Osteoblast (primary cell): Measurements from ENCODE around the gene IL17F. TPM values are rescaled to one million over a fixed set of nuclear protein-coding genes. Genes with fewer than 3 reads are reported as not detected.

Source experiments
- DNase-seq: peaks from one replicate; pipeline ENCODE4 v3.0.0; 2011; ENCODE audit warnings: low spot score, mixed read lengths; ENCODE audit not compliant: insufficient read length; ENCODE audit errors: missing footprints
- H2AFZ ChIP-seq: 2 replicates; pipeline ENCODE4 v1.6.0; 2011; ENCODE audit warnings: mild to moderate bottlenecking, low read length
- H3K27ac ChIP-seq: 2 replicates; pipeline ENCODE4 v1.5.1; 2011; ENCODE audit warnings: mild to moderate bottlenecking, low read depth, low read length, moderate library complexity
- H3K27me3 ChIP-seq: 2 replicates; pipeline ENCODE4 v1.6.0; 2012; ENCODE audit warnings: mild to moderate bottlenecking, control low read depth, inconsistent platforms, low read length, moderate library complexity; ENCODE audit not compliant: insufficient read depth
- H3K36me3 ChIP-seq: 2 replicates; pipeline ENCODE4 v1.5.1; 2011; ENCODE audit warnings: mild to moderate bottlenecking, low read length, control low read depth, moderate library complexity; ENCODE audit not compliant: insufficient read depth
- H3K4me1 ChIP-seq: 2 replicates; pipeline ENCODE4 v1.5.1; 2011; ENCODE audit warnings: mild to moderate bottlenecking, low read length, control low read depth, moderate library complexity; ENCODE audit not compliant: insufficient read depth
- H3K4me2 ChIP-seq: 2 replicates; pipeline ENCODE4 v1.6.0; 2011; ENCODE audit warnings: mild to moderate bottlenecking, low read length; ENCODE audit not compliant: insufficient read depth
- H3K4me3 ChIP-seq: fragments of 200-600 bp; sonication (generic); 3 replicates; pipeline ENCODE4 v1.5.1; 2012; ENCODE audit warnings: mild to moderate bottlenecking, low read length, inconsistent platforms; ENCODE audit not compliant: insufficient read depth
- H3K79me2 ChIP-seq: 2 replicates; pipeline ENCODE4 v1.6.0; 2012; ENCODE audit warnings: mild to moderate bottlenecking, low read length, control low read depth, inconsistent platforms; ENCODE audit not compliant: insufficient read depth
- H3K9me3 ChIP-seq: 2 replicates; pipeline ENCODE4 v1.5.1; 2011; ENCODE audit warnings: low read depth, low read length, control low read depth
- H4K20me1 ChIP-seq: 2 replicates; pipeline ENCODE4 v1.6.0; 2012; ENCODE audit warnings: mild to moderate bottlenecking, low read length, control low read depth; ENCODE audit not compliant: insufficient read depth
- CTCF ChIP-seq: IDR thresholded peaks from 2 replicates; pipeline ENCODE4 v1.5.1; 2011; ENCODE audit warnings: mild to moderate bottlenecking, low read depth, low read length, moderate library complexity; ENCODE audit errors: extremely low read depth
- total RNA-seq: library from RNA; depleted of rRNA; stranded (reverse); fragments of >200 nt; gene quantifications from 2 replicates; pipeline ENCODE4 v1.2.3, GENCODE V29; 2012

Gene IL17F
- total RNA-seq, 1 donor = not detected

GRCh38 chr6:52215787-52216186, 28.5 kb downstream of the IL17F start:
- no peak for DNase-seq
- no peak overlapping the region for H3K27ac ChIP-seq
- no peaks in the 10 kb centered on the region for H3K4me1 ChIP-seq
- no peaks in the 10 kb centered on the region for H4K20me1 ChIP-seq
- H3K9me3 ChIP-seq = no peaks in the 10 kb centered on the region
- no peak overlapping the region for H2AFZ ChIP-seq
- no peak for TF ChIP-seq CTCF
- H3K4me3 ChIP-seq = no peak overlapping the region
- no peaks in the 10 kb centered on the region for H3K27me3 ChIP-seq
- H3K36me3 ChIP-seq = no peaks in the 10 kb centered on the region
- H3K79me2 ChIP-seq = no peaks in the 10 kb centered on the region
- H3K4me2 ChIP-seq = no peak overlapping the region

GRCh38 chr6:52213127-52213526, 31.2 kb downstream of the IL17F start:
- no peaks in the 10 kb centered on the region for H3K36me3 ChIP-seq
- H3K4me2 ChIP-seq = no peak overlapping the region
- no peak for TF ChIP-seq CTCF
- no peaks in the 10 kb centered on the region for H3K4me1 ChIP-seq
- no peak overlapping the region for H3K27ac ChIP-seq
- no peaks in the 10 kb centered on the region for H3K9me3 ChIP-seq
- H4K20me1 ChIP-seq = no peaks in the 10 kb centered on the region
- no peaks in the 10 kb centered on the region for H3K27me3 ChIP-seq
- H3K79me2 ChIP-seq = no peaks in the 10 kb centered on the region
- H2AFZ ChIP-seq = no peak overlapping the region
- DNase-seq = no peak
- no peak overlapping the region for H3K4me3 ChIP-seq

- Histone ChIP-seq H4K20me1 (no peaks in the 10 kb centered on the region), H3K4me1 (no peaks in the 10 kb centered on the region), H3K4me3 (no peak overlapping the region), H3K27ac (no peak overlapping the region), H3K79me2 (no peaks in the 10 kb centered on the region), H2AFZ (no peak overlapping the region), H3K36me3 (no peaks in the 10 kb centered on the region), H3K4me2 (no peak overlapping the region), H3K27me3 (no peaks in the 10 kb centered on the region), H3K9me3 (no peaks in the 10 kb centered on the region)
- no peak for TF ChIP-seq CTCF
- DNase-seq = no peak
These were observed 34.1 kb downstream of the IL17F start for GRCh38 chr6:52210227-52210626.

- no peak for DNase-seq
- no peak overlapping the region for H3K4me3 ChIP-seq
- no peak overlapping the region for H3K4me2 ChIP-seq
- no peaks in the 10 kb centered on the region for H3K4me1 ChIP-seq
- no peak overlapping the region for H3K27ac ChIP-seq
- H3K36me3 ChIP-seq = no peaks in the 10 kb centered on the region
- H3K79me2 ChIP-seq = no peaks in the 10 kb centered on the region
- H2AFZ ChIP-seq = no peak overlapping the region
- TF ChIP-seq CTCF = no peak
- no peaks in the 10 kb centered on the region for H3K27me3 ChIP-seq
- no peaks in the 10 kb centered on the region for H4K20me1 ChIP-seq
- no peaks in the 10 kb centered on the region for H3K9me3 ChIP-seq
These were observed 34.5 kb downstream of the IL17F start for GRCh38 chr6:52209770-52210169.
